GM19395 (cell line): Measurements from ENCODE around the gene KRT13.

Source experiments
- ATAC-seq: cut with Tn5 transposase; IDR thresholded peaks from one replicate; pipeline ENCODE4 v1.9.1; 2021; ENCODE audit warnings: mild to moderate bottlenecking, moderate library complexity; ENCODE audit not compliant: unreplicated experiment

KRT13 gene

DNA sequence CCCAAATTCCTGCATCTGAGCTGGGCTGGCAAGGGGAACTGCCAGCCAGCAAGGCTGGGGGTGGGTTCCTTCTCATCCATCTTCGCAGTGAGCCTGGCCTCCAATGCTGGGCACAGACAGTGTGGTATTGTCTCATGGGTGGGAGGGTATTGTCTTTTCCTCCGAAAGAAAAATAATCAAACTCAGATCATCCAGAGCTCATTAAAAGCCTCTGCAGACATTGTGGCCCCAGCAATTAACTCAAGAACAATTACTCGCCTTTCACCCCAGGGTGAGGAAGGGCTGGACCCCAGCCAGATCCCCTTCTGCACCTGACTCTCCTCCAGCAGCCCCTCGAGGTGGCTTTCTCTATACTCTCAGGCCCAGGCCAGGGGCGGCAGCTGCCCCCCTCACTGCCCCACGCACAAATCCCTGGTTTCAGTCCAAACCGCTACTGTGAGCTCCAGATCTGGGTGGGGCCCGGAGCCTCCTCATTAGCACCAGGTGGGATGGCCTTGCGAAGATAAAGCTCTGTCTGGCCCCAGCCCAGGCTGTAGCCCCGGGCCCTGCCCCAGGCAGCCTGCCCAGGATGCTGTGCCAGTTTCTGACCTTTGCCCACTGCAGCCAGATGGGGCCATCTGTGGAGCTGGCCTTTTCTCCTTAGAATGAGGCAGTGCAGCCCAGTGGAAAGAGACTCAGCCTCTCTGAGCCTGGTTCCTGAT, 15.6 kb upstream of the KRT13 start:
- ATAC-seq, result no peak

DNA sequence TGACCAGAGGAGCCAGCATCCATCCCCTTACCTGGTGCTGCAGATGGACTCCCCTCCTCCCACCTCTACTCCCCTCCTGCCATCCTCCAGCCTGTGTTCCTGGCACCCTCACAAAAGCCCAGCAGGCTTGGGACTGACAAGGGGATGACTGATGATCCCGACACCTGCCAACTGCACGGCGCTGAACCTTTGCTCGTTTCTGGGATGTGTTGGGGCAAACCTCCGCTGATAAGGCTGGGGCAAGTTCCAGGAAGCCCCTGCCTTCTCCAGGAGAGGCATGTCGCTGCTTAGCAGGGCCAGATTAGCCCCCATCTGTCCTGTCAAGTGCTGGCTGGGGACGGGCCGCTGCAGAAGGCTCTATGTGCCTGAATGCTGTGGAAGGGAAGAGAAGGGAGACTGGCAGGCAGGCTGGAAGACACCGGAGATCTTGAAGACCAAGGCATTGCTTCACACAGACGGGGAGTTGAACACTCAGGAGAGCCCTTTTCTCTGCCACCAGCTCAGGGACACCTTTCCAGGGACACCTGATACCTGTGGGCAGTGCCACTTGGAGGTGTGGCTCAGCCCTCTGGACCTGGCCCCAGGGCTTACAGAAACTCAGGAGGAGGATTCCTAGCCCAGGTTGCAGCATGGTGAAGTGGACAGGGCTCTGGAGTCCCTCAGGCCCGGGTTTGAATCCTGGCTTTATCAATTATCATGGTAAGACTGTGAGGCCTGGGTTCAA, 14.3 kb upstream of the KRT13 start:
- no peak for ATAC-seq

GRCh38 chr17:41518789-41519449, 13.5 kb upstream of the KRT13 start, which contains the start of gene KRT15:
TSS of gene KRT15 (minus strand) at chr17:41518890. CDS start at chr17:41518827, 63 bp downstream.
- ATAC-seq, result no peak

GRCh38 chr17:41518031-41518430, 12.6 kb upstream of the KRT13 start:
- no peak for ATAC-seq

DNA sequence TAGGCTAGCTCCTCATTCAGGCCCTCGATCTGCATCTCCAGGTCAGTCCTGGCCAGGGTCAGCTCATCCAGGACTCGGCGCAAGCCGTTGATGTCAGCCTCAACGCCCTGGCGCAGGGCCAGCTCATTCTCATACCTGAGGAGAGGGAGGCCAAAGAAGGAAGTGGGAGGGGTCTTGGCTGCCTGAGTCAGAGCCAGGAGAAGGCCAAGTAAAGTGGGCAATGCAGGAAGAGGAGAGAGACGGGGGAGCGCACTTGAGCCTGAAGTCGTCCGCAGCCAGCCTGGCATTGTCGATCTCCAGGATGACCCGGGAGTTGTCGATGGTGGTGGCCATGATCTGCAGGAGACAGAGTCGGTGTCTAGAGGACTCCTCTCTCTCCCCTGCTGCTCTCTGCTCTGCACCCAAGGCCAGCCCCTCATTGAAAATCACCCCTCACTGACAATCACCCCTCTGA, 11.4 kb upstream of the KRT13 start:
- ATAC-seq, result no peak

GRCh38 chr17:41516147-41516829, 10.9 kb upstream of the KRT13 start:
- ATAC-seq, result no peak

DNA sequence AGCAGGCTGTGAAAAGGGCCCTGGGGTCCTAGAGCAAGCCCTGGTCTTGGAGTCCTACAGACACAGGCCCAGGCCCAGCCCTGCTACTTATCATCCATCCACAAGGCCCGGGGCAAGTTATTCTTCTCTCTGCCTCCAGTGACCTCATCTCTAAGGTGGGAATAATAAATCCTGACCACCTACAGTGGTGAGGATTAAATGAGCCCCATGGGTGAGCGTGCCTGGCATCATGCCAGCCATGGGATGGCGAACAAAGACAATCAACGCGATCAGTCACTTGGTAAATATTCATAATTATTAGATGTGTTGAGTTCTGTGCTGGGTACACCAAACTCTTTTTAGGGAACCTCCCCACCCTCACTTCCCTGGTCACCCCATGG, 7.7 kb upstream of the KRT13 start:
- no peak for ATAC-seq

DNA sequence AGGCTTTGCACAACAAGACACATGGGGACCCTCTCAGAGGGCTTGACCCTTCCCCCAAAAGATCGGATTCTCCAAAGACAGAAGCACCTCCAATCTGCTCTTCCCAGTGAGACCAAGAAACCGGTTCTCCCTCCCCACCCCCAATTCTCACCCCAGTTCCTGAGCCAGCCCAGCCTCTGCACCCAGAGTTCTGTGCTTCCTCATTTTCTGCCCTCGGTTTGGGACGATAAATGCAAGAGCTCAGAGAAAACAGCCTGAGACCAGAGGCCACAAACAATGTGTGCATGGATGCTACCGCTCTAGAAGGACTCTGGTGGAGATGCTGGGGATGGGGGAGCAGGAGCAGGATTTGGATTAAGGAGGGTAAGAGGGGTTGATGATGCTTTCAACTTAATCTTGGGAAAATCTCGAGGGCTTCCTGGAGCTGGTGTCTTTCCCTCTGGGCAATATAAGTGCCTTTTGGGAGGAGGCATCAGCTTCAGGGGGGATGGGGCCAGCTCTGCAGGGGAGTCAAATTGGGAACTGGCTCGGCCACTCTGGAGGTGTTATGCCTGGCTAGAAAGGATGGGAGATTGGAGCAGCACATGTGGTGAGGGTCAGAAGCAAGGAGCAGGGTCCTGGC, 7.2 kb upstream of the KRT13 start:
- no peak for ATAC-seq

GRCh38 chr17:41511716-41512115, 6.3 kb upstream of the KRT13 start:
- ATAC-seq, result no peak

DNA sequence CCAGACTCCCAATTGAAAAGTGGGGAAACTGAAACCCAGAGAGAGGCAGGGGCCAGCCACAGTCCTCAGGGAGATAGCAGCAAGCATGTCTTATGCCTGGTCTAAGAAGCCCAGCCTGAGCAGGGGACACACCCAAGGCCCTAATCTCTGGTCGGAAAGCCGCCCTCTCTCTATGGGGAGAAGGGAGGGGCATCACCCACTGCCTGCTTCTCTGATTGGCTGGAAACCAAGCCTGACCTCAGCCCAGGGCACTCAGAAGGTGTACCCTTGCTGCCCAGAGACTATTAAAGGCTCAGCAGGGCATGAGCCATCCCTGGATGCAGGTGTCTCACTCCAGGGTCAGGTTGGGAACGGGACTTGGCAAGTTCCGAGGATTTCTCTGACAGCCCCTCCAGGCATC, 5.7 kb upstream of the KRT13 start:
- ATAC-seq, result no peak

DNA sequence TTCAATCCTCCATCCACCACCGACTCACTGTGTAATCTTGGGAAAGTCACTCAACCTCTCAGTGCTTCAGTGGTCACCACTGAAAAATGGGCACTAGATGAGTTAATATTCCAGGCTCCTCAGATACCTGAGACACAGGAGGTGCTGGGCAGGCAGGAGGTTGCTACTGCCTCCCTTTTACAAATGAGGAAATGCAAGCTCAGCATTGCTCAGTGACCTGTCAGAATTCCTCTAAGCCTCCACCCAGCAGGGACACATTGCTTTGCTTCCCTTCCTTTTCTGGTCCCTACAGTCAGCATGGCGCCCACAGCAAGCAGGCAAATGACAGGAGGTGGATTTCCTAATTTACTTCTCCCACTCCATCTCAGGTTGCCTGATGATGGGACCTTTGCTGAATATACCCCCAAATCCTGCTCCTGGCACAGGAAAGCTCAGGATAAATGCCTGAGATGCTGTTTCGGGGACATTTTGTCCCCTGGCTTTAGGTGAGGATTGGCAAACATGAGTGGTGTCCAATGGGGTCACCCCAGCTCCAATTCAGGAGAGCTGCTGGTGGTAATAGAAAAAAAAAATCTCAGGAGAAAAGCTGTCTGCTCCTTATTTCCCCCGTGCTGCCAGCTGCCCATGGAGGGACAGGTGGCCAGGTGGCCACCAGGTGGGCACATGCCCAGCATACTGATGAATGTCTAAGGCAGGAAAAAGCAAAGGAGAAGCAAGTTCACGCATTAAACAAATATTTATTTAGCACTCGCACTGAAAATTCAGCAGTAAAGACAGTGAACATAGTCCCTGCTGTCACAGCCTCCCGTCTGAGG, 5.0 kb upstream of the KRT13 start:
- ATAC-seq, result no peak

- ATAC-seq, result no peak
Observed at GRCh38 chr17:41507315-41507880, 2.0 kb upstream of the KRT13 start.

- no peak for ATAC-seq
Observed at GRCh38 chr17:41505809-41506767, 676 bp upstream of the KRT13 start.

DNA sequence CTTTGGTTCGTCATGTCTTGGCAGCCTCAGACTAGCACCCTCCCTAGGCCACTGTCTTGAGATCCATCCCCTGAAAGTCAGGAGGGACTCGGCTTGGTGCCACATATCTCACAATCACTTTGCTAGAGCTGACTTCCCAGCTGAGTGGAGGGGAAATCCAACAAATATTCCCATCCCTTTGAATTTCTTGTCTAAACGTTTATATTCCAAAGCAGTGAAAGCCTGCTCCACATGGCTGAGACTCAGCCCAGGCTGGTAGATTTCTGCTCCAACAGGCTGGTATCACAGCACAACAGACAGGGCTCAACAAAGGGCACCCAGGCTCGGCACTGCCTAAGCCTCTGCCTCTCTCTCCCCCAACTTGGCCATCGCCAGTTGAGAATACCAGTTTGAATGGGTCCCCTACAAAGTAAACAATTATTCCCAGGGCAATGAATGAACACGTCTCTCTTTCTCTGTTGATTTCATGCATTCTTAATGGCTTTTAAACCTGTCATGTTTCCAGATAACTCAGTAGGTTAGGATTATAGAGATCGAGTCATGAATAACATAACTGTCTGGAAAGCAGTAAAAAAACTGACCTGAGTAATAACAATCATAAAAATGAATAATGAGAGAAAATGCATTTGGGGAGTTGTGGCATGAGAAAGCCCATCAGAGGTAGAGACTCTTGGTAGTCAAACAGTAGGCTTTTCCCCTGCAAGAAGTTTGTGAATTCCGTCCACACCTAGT, 1.0 kb downstream of the KRT13 start:
- ATAC-seq, result no peak

DNA sequence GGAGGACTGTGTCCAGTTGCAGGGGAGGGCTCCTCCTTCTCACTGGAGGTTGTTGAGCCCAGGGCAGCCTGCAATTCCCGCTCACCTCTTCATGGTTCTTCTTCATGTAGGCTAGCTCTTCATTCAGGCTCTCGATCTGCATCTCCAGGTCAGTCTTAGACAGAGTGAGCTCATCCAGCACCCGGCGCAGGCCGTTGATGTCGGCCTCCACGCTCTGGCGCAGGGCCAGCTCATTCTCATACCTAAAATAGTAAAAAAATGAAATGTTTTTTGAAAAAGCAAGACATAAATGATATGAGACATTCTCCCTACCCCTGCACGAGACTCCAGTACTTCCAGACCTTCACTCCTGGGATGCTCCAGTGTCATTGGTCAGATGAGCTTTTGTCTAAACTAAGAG, 2.2 kb downstream of the KRT13 start:
- no peak for ATAC-seq

DNA sequence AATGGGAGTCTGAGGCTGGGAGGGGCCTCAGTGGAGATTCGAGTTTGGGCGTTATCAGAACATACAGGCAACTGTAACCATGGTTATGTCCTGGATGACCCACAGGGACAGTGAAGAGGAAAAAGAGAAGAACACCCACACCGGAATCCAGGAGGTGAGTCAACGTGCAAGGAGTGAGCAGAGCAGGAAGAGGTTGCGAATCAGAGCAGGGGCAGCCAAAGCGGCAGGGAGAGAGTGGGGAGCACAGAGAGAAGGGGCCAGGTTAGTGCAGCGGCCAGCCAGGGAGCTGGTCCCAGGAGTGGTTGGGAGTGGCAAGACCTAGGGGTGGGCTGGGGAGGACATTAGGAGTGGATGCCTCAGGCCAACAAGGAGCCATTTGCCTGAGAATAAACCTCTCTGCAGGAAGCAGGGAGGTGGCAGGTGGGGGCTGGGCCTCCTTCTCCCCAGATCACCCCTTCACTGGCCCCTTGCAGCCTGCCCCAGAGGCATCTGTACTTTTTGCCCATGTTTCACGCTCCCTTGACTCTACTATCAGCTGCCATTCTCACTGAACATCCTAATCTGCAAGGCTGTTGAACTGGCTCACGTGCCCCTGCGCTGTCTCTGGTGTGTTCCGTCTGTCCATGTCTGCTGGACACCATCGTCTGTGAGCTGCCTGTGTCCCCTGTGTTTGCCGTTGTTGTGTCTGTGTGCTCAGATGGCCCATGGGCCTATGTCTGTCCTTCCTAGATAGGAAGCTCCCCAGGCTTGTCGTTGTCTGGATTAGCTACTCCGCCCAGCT, 5.1 kb downstream of the KRT13 start:
- no peak for ATAC-seq

DNA sequence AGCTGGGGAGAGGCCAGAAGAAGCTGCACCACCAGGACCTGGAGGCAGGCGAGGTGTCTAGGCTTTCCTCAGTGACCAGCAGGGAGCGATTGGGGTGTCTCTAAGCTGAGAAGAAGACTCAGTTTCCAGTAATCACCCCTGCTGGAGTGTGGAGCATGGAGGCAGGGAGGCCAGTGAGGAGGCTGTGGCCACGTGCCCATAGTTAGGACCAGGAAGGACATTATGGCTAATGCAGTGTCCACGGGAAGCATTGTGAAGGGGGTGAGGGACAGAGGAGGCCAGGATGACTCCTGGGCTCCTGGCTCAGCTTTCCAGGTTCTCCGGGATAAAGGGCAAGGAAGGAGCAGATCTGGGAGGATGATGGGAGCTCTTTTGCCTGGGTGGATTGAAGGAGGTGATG, 5.7 kb downstream of the KRT13 start:
- ATAC-seq, result no peak
